B cell (primary cell): ENCODE measurements around the gene MAML2. TPM values are rescaled to one million over a fixed set of nuclear protein-coding genes. Genes with fewer than 3 reads are reported as not detected.

Experiments used
- ATAC-seq: fragments of 200-7000 bp; cut with Tn5 transposase; one replicate; pipeline ENCODE4 v1.10.0; 2021; ENCODE audit warnings: low read depth, mild to moderate bottlenecking, moderate number of reproducible peaks, moderate library complexity
- CTCF ChIA-PET: fragments of 350-600 bp; sonication (Branson Sonifier 250); formaldehyde crosslinking; loops from one replicate; lab custom pipeline; 2021; ENCODE audit warnings: antibody characterized with exemption, inconsistent platforms; lab: Charles Lee
- POLR2A ChIA-PET: fragments of 350-600 bp; sonication (Branson Sonifier 250); formaldehyde crosslinking; loops from one replicate; lab custom pipeline; 2021; ENCODE audit warnings: antibody characterized with exemption; lab: Charles Lee
- DNase-seq: peaks from one replicate; pipeline ENCODE4 v3.0.0; 2013
- H2AFZ ChIP-seq: 2 replicates; pipeline ENCODE4 v1.6.1; 2012; ENCODE audit warnings: mild to moderate bottlenecking, low read depth, low read length; ENCODE audit not compliant: insufficient read depth, poor library complexity, severe bottlenecking
- H3K27ac ChIP-seq, 2 donors: 1 replicate in 1 of 2; 2 replicates in 1 of 2; pipeline ENCODE4 v1.5.1; 2012 to 2013; ENCODE audit warnings: low read length in 2 of 2, mild to moderate bottlenecking in 2 of 2, moderate library complexity in 1 of 2
- H3K27me3 ChIP-seq, 4 experiments: fragments of 200-600 bp in 1 of 4; sonication (generic) in 1 of 4; replicated peaks in 1 of 4; 1 replicate in 2 of 4; 2 replicates in 2 of 4; pipeline versions ENCODE4 v1.6.1 to v1.7.0; 2013 to 2016; ENCODE audit warnings: low read length in 3 of 4, mild to moderate bottlenecking in 2 of 4, mixed read lengths in 1 of 4, moderate library complexity in 1 of 4; ENCODE audit not compliant: insufficient read depth in 4 of 4, control insufficient read depth in 3 of 4; ENCODE audit errors: control extremely low read depth in 1 of 4
- H3K36me3 ChIP-seq, 2 experiments: replicated peaks in 1 of 2; 1 replicate in 1 of 2; 2 replicates in 1 of 2; pipeline versions ENCODE4 v1.6.1 to v1.7.1; 2013; ENCODE audit warnings: low read length in 1 of 2; ENCODE audit not compliant: insufficient read depth in 2 of 2, control insufficient read depth in 1 of 2; ENCODE audit errors: control extremely low read depth in 1 of 2, extremely low read depth in 1 of 2
- H3K4me1 ChIP-seq, 2 donors: fragments of 200-600 bp in 1 of 2; sonication (generic) in 1 of 2; 1 replicate in 1 of 2; 2 replicates in 1 of 2; pipeline versions ENCODE4 v1.5.1 to v1.6.1; 2013 to 2017; ENCODE audit warnings: low read length in 2 of 2; ENCODE audit not compliant: control insufficient read depth in 2 of 2, insufficient read depth in 2 of 2
- H3K4me2 ChIP-seq: replicated peaks from 2 replicates; pipeline ENCODE3; 2012; ENCODE audit warnings: mild to moderate bottlenecking, low read depth, low read length; ENCODE audit not compliant: poor library complexity, severe bottlenecking
- H3K4me3 ChIP-seq, 5 experiments: fragments of 200-600 bp in 1 of 5; sonication (generic) in 1 of 5; 1 replicate in 3 of 5; 2 replicates in 2 of 5; pipeline versions ENCODE4 v1.5.1 to v1.7.0; 2011 to 2016; ENCODE audit warnings: low read length in 4 of 5, mild to moderate bottlenecking in 4 of 5, low read depth in 2 of 5, control low read depth in 1 of 5, moderate library complexity in 1 of 5; ENCODE audit not compliant: insufficient read depth in 1 of 5; ENCODE audit errors: control extremely low read depth in 1 of 5, extremely low read depth in 1 of 5
- H3K79me2 ChIP-seq: fragments of 200-600 bp; sonication (generic); one replicate; pipeline ENCODE4 v1.6.0; 2016; ENCODE audit warnings: low read length; ENCODE audit not compliant: control insufficient read depth, insufficient read depth
- H3K9ac ChIP-seq: fragments of 200-600 bp; sonication (generic); 2 replicates; pipeline ENCODE4 v1.6.1; 2017; ENCODE audit warnings: mild to moderate bottlenecking, low read length, moderate library complexity
- H3K9me3 ChIP-seq, 3 donors: one replicate each; pipeline versions ENCODE4 v1.6.1 to v1.7.1; 2013; ENCODE audit warnings: low read length in 2 of 3; ENCODE audit not compliant: control insufficient read depth in 2 of 3, insufficient read depth in 1 of 3; ENCODE audit errors: control extremely low read depth in 1 of 3
- H4K20me1 ChIP-seq: 2 replicates; pipeline ENCODE4 v1.6.0; 2012; ENCODE audit warnings: mild to moderate bottlenecking, low read length; ENCODE audit not compliant: insufficient read depth, control insufficient read depth, poor library complexity, severe bottlenecking
- H3K27ac Mint-ChIP-seq: one replicate; pipeline ENCODE4 v1.8.0; 2021; ENCODE audit warnings: mixed read lengths
- H3K27me3 Mint-ChIP-seq: one replicate; pipeline ENCODE4 v1.8.0; 2021; ENCODE audit warnings: mixed read lengths
- H3K4me1 Mint-ChIP-seq: one replicate; pipeline ENCODE4 v1.8.0; 2021; ENCODE audit warnings: mixed read lengths
- H3K4me3 Mint-ChIP-seq: one replicate; pipeline ENCODE4 v1.8.0; 2021; ENCODE audit warnings: mixed read lengths
- H3K9me3 Mint-ChIP-seq: one replicate; pipeline ENCODE4 v1.8.0; 2022; ENCODE audit warnings: mixed read lengths; ENCODE audit not compliant: insufficient read depth
- CTCF ChIP-seq: fragments of 200-600 bp; IDR thresholded peaks from one replicate; pipeline ENCODE4 v1.8.0; 2022; ENCODE audit warnings: antibody characterized with exemption, mild to moderate bottlenecking
- EZH2 ChIP-seq: IDR thresholded peaks from 2 replicates; pipeline ENCODE4 v1.6.1; 2012; ENCODE audit warnings: borderline replicate concordance, low read depth, mild to moderate bottlenecking, moderate library complexity, low read length; ENCODE audit not compliant: insufficient read depth, poor library complexity, severe bottlenecking
- WGBS: methylation state at CpG from one replicate; pipeline ENCODE4 v1.1.5; 2013; ENCODE audit warnings: missing lambda C conversion rate; ENCODE audit not compliant: insufficient coverage; 5-methylcytosine and 5-hydroxymethylcytosine counted together
- intact Hi-C: fragments of 100-400 bp; cut with micrococcal nuclease; formaldehyde crosslinking; loops from one replicate; pipeline ENCODE4 v1.10.0; 2022
- polyA plus RNA-seq: library from polyadenylated mRNA; depleted of rRNA; stranded (reverse); fragments of >200 nt; gene quantifications from 2 replicates; pipeline ENCODE4 v1.2.3, GENCODE V29; 2012
- total RNA-seq, 2 donors: library from RNA; stranded (reverse); fragments of 120-200 nt in 1 of 2; gene quantifications; 1 replicate in 1 of 2; 2 replicates in 1 of 2; pipeline versions ENCODE4 v1.2.3 to v1.2.4, GENCODE V29; 2013 to 2022

MAML2 gene
- total and polyA plus RNA-seq, 2 donors (not counting 1 experiment from before 2014, with no cell fraction given): 10.7 to 26.4 TPM

- no peaks in the 10 kb centered on the region for H3K27me3 Mint-ChIP-seq
- peaks cover 4% of the 10 kb centered on the region for H3K9me3 Mint-ChIP-seq
- H4K20me1 ChIP-seq: no peaks in the 10 kb centered on the region
- H3K79me2 ChIP-seq: peaks cover 75% of the 10 kb centered on the region
- no peak overlapping the region for H2AFZ ChIP-seq
- H3K27me3 ChIP-seq: no peaks in the 10 kb centered on the region
- intact Hi-C loops: loop anchor here (5.0 kb wide), 2 partner anchors 33 to 47 kb away; no protein-coding TSS in a partner anchor
- no peak overlapping the region for H3K27ac ChIP-seq
- H3K4me1 ChIP-seq: peaks cover 14 to 26% of the 10 kb centered on the region in 2 donors
- no peak overlapping the region for H3K4me3 ChIP-seq
- no peak for TF ChIP-seq CTCF
- TF ChIP-seq EZH2: no peak
- peaks cover 40% of the 10 kb centered on the region for H3K4me1 Mint-ChIP-seq
- CTCF ChIA-PET: no interaction called here
- H3K27ac Mint-ChIP-seq: no peak overlapping the region
- no peaks in the 10 kb centered on the region for H3K36me3 ChIP-seq
- no peak for DNase-seq
- no peak for ATAC-seq
- WGBS: no CpG with 5 or more reads among the region's 1 CpG
- H3K9ac ChIP-seq: no peak overlapping the region
- no peak overlapping the region for H3K4me2 ChIP-seq
- no peaks in the 10 kb centered on the region for H3K9me3 ChIP-seq
- POLR2A ChIA-PET: no interaction called here
- no peak overlapping the region for H3K4me3 Mint-ChIP-seq
Measured at GRCh38 chr11:96290631-96291030, 52.4 kb downstream of the MAML2 start.

DNA sequence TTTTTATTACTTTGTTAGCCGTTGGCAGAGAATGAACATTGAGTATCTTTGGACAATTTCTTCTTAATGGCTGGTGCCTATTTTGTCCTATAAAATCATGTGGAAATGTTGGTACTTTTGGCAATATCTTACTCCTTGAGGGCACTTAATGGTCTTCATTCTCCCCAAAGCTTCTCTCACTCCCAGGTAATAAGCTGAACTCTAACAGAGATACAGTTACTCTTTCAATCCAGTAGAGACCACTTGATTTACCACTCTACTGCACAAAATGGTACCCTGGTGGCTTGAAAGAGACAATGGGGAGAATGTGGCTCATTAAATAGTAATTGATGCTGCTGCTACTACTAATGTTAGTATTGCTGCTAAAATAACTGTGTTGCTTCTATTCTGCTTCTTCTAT is 53.0 kb downstream of the MAML2 start:
- H4K20me1 ChIP-seq: no peaks in the 10 kb centered on the region
- no peak overlapping the region for H3K4me2 ChIP-seq
- DNase-seq (no peak), ATAC-seq (no peak)
- no CpG with 5 or more reads among the region's 1 CpG for WGBS
- no peaks in the 10 kb centered on the region for H3K36me3 ChIP-seq
- no peak overlapping the region for H3K9ac ChIP-seq
- Mint-ChIP-seq H3K4me3 (no peak overlapping the region), H3K27ac (no peak overlapping the region), H3K4me1 (peaks cover 39% of the 10 kb centered on the region), H3K27me3 (no peaks in the 10 kb centered on the region), H3K9me3 (peaks cover 4% of the 10 kb centered on the region)
- no peak overlapping the region for H3K27ac ChIP-seq
- peaks cover 14 to 26% of the 10 kb centered on the region in 2 donors for H3K4me1 ChIP-seq
- no peak overlapping the region for H3K4me3 ChIP-seq
- TF ChIP-seq CTCF (no peak), EZH2 (no peak)
- POLR2A ChIA-PET: no interaction called here
- intact Hi-C loops: loop anchor here (5.0 kb wide), 2 partner anchors 33 to 47 kb away; no protein-coding TSS in a partner anchor
- no peaks in the 10 kb centered on the region for H3K27me3 ChIP-seq
- peaks cover 78% of the 10 kb centered on the region for H3K79me2 ChIP-seq
- H3K9me3 ChIP-seq: no peaks in the 10 kb centered on the region
- CTCF ChIA-PET: no interaction called here
- no peak overlapping the region for H2AFZ ChIP-seq
